NCI-H146 (cell line): ENCODE data around the gene GRIA2.

ENCODE experiments used
- DNase-seq: peaks from one replicate; lab custom pipeline; 2025; lab: John Stamatoyannopoulos, UW

Gene GRIA2

GRCh38 chr4:157372567-157372966 lies 152.0 kb downstream of the GRIA2 start:
- DNase-seq, result peak; percentile 76

GRCh38 chr4:157389741-157390140 lies 169.2 kb downstream of the GRIA2 start:
- DNase-seq, result peak; percentile 8

GRCh38 chr4:157405070-157405469 lies 184.5 kb downstream of the GRIA2 start:
- DNase-seq, result no peak
